Liver (tissue), 3 donors: Measurements from ENCODE around the gene ACSS2.

Experiments
- ATF3 ChIP-seq: IDR thresholded peaks from 2 replicates; pipeline ENCODE4 v1.6.1; 2016; ENCODE audit warnings: antibody characterized with exemption
- CTCF ChIP-seq: fragments of 150-350 bp; IDR thresholded peaks from 2 replicates; pipeline ENCODE4 v1.5.1; 2017; ENCODE audit warnings: improper control_type of control experiment, low read depth, low read length; ENCODE audit not compliant: missing input control
- MAX ChIP-seq: IDR thresholded peaks from 2 replicates; pipeline ENCODE4 v1.6.1; 2016; ENCODE audit warnings: antibody characterized with exemption
- SP1 ChIP-seq: IDR thresholded peaks from 2 replicates; pipeline ENCODE4 v1.6.1; 2018; ENCODE audit warnings: antibody characterized with exemption, mild to moderate bottlenecking
- TAF1 ChIP-seq: conservative IDR thresholded peaks from 2 replicates; pipeline ENCODE4 v1.6.1; 2016; ENCODE audit warnings: antibody characterized with exemption, mild to moderate bottlenecking
- YY1 ChIP-seq: IDR thresholded peaks from 2 replicates; pipeline ENCODE4 v1.6.1; 2016; ENCODE audit warnings: antibody characterized with exemption, mild to moderate bottlenecking
- donor health status: healthy.
- donor health status: healthy.

- TF ChIP-seq YY1 (no peak), CTCF (no peak), MAX (no peak), TAF1 (no peak), ATF3 (no peak), SP1 (no peak)
Measured at GRCh38 chr20:34941226-34941625, 64.8 kb downstream of the ACSS2 start.
